Endothelial cell of umbilical vein (primary cell): ENCODE data around the gene SPRY4. TPM values are rescaled to one million over a fixed set of nuclear protein-coding genes. Genes with fewer than 3 reads are reported as not detected.

Experiments used
- BruUV-seq: library from RNA; stranded (reverse); fragments of 400-500 nt; replicated peaks from 2 replicates; lab custom pipeline; 2021; lab: Mats Ljungman, UMichigan
- CTCF ChIA-PET: fragments of 300-600, 350-600 bp; sonication (Branson Sonifier 250); formaldehyde crosslinking; loops from one replicate; lab custom pipeline; 2021; ENCODE audit warnings: antibody characterized with exemption, inconsistent platforms; lab: Charles Lee
- POLR2A ChIA-PET: fragments of 300-600, 350-600 bp; sonication (Branson Sonifier 250); formaldehyde crosslinking; loops from one replicate; lab custom pipeline; 2021; ENCODE audit warnings: antibody characterized with exemption, inconsistent platforms; lab: Charles Lee
- DNase-seq: peaks from one replicate; pipeline ENCODE4 v3.0.0-alpha.2; 2011; ENCODE audit warnings: low read depth, low spot score
- FAIRE-seq: peaks from 2 replicates; lab custom pipeline; 2011; peaks lifted over from hg19 to GRCh38; lab: Jason Lieb, UNC
- H2AFZ ChIP-seq: 2 replicates; pipeline ENCODE4 v1.6.0; 2012; ENCODE audit warnings: low read depth, low read length, control low read depth, inconsistent platforms
- H3K27ac ChIP-seq: 2 replicates; pipeline ENCODE4 v1.5.1; 2011; ENCODE audit warnings: low read depth, mild to moderate bottlenecking, control low read depth, low read length, moderate library complexity; ENCODE audit not compliant: insufficient read depth
- H3K27me3 ChIP-seq, 2 experiments: 2 replicates each; pipeline versions ENCODE4 v1.6.0 to v1.6.1; 2011; ENCODE audit warnings: low read length in 2 of 2, mixed read lengths in 1 of 2; ENCODE audit not compliant: control insufficient read depth in 2 of 2, insufficient read depth in 2 of 2
- H3K36me3 ChIP-seq, 2 experiments: 2 replicates in 1 of 2; 3 replicates in 1 of 2; pipeline ENCODE4 v1.5.1; 2011; ENCODE audit warnings: low read length in 2 of 2, mild to moderate bottlenecking in 1 of 2, moderate library complexity in 1 of 2; ENCODE audit not compliant: control insufficient read depth in 2 of 2, insufficient read depth in 2 of 2; ENCODE audit errors: extremely low read depth in 1 of 2
- H3K4me1 ChIP-seq: 3 replicates; pipeline ENCODE4 v1.5.1; 2011; ENCODE audit warnings: mild to moderate bottlenecking, low read length; ENCODE audit not compliant: control insufficient read depth, insufficient read depth; ENCODE audit errors: extremely low read depth
- H3K4me2 ChIP-seq: 2 replicates; pipeline ENCODE4 v1.6.1; 2011; ENCODE audit warnings: low read length, control low read depth, mixed read lengths; ENCODE audit not compliant: insufficient read depth
- H3K4me3 ChIP-seq, 3 experiments: fragments of 200-600 bp in 1 of 3; sonication (generic), shearing (Covaris generic) in 1 of 3; replicated peaks in 1 of 3; 2 replicates each; pipeline ENCODE4 v1.5.1; 2011 to 2016; ENCODE audit warnings: control low read depth in 3 of 3, low read length in 3 of 3, mild to moderate bottlenecking in 2 of 3, inconsistent platforms in 1 of 3, low read depth in 1 of 3, moderate library complexity in 1 of 3; ENCODE audit not compliant: insufficient read depth in 1 of 3
- H3K79me2 ChIP-seq: 2 replicates; pipeline ENCODE4 v1.6.0; 2012; ENCODE audit warnings: low read length, inconsistent platforms; ENCODE audit not compliant: control insufficient read depth, insufficient read depth
- H3K9ac ChIP-seq: replicated peaks from 2 replicates; pipeline ENCODE3; 2011; ENCODE audit warnings: low read length, control low read depth; ENCODE audit not compliant: insufficient read depth; ENCODE audit errors: extremely low read depth
- H3K9me1 ChIP-seq: replicated peaks from 3 replicates; pipeline ENCODE4 v1.6.0; 2011; ENCODE audit warnings: mild to moderate bottlenecking, low read length; ENCODE audit not compliant: control insufficient read depth, insufficient read depth; ENCODE audit errors: extremely low read depth
- H3K9me3 ChIP-seq: replicated peaks from 2 replicates; pipeline ENCODE4 v1.5.1; 2012; ENCODE audit warnings: low read length, inconsistent platforms; ENCODE audit not compliant: control insufficient read depth, insufficient read depth
- H4K20me1 ChIP-seq: replicated peaks from 2 replicates; pipeline ENCODE3; 2011; ENCODE audit warnings: mild to moderate bottlenecking, low read length; ENCODE audit not compliant: control insufficient read depth, insufficient read depth; ENCODE audit errors: extremely low read depth
- CTCF ChIP-seq, 2 donors: IDR thresholded peaks; 1 replicate in 1 of 2; 2 replicates in 1 of 2; pipeline ENCODE4 v1.5.1; 2011; ENCODE audit warnings: low read length in 2 of 2, mild to moderate bottlenecking in 2 of 2, moderate library complexity in 2 of 2, control low read depth in 1 of 2, inconsistent platforms in 1 of 2, low read depth in 1 of 2; ENCODE audit not compliant: insufficient read depth in 1 of 2; ENCODE audit errors: extremely low read depth in 1 of 2
- EZH2 ChIP-seq: IDR thresholded peaks from 2 replicates; pipeline ENCODE4 v1.6.1; 2012; ENCODE audit warnings: borderline replicate concordance, low read depth, mild to moderate bottlenecking, moderate library complexity, low read length, inconsistent platforms; ENCODE audit not compliant: severe bottlenecking
- GATA2 ChIP-seq: IDR thresholded peaks from 2 replicates; pipeline ENCODE4 v1.7.0; 2011; ENCODE audit warnings: low read depth, mild to moderate bottlenecking, moderate library complexity, mixed read lengths, low read length; ENCODE audit not compliant: insufficient read length, insufficient read depth
- JUN ChIP-seq: IDR thresholded peaks from 2 replicates; pipeline ENCODE4 v1.6.1; 2011; ENCODE audit warnings: borderline replicate concordance, low read depth; ENCODE audit not compliant: insufficient read length, insufficient read depth
- MYC ChIP-seq: IDR thresholded peaks from one replicate; pipeline ENCODE4 v1.6.1; 2011; ENCODE audit warnings: mild to moderate bottlenecking, low read depth, low read length
- POLR2A ChIP-seq: IDR thresholded peaks from 2 replicates; pipeline ENCODE4 v1.6.1; 2012; ENCODE audit warnings: low read depth, mild to moderate bottlenecking, control low read depth, low read length
- dilution Hi-C: fragments of 300-500 bp; cut with MboI; formaldehyde crosslinking; loops from one replicate; pipeline ENCODE4 v1.15.0; 2019; ENCODE audit warnings: low sequenced_read_pairs; ENCODE audit not compliant: extremely low pct_ligation_motif_present
- intact Hi-C: fragments of 100-400 bp; cut with micrococcal nuclease; formaldehyde crosslinking; loops from one replicate; pipeline ENCODE4 v1.10.0; 2022
- polyA plus RNA-seq, 4 experiments: library from polyadenylated mRNA; depleted of rRNA in 3 of 4; stranded (reverse) in 3 of 4; unstranded in 1 of 4; fragments of >200 nt; gene quantifications; 2 replicates each; pipeline versions ENCODE4 v1.2.1 to v1.2.3, GENCODE V29; 2011 to 2012; ENCODE audit warnings: missing spikeins in 1 of 4
- total RNA-seq: library from RNA; stranded (reverse); gene quantifications from 2 replicates; pipeline ENCODE4 v1.2.3, GENCODE V29; 2021
- TF ChIP-seq, protein P1 (sequence below): IDR thresholded peaks from 2 replicates; pipeline ENCODE4 v1.6.1; 2011; ENCODE audit not compliant: insufficient read depth, insufficient read length

SPRY4 gene
- total and polyA plus RNA-seq, 2 donors (not counting 3 experiments of a cell fraction or from before 2014, with no cell fraction given), result 9.3 to 33.9 TPM

DNA sequence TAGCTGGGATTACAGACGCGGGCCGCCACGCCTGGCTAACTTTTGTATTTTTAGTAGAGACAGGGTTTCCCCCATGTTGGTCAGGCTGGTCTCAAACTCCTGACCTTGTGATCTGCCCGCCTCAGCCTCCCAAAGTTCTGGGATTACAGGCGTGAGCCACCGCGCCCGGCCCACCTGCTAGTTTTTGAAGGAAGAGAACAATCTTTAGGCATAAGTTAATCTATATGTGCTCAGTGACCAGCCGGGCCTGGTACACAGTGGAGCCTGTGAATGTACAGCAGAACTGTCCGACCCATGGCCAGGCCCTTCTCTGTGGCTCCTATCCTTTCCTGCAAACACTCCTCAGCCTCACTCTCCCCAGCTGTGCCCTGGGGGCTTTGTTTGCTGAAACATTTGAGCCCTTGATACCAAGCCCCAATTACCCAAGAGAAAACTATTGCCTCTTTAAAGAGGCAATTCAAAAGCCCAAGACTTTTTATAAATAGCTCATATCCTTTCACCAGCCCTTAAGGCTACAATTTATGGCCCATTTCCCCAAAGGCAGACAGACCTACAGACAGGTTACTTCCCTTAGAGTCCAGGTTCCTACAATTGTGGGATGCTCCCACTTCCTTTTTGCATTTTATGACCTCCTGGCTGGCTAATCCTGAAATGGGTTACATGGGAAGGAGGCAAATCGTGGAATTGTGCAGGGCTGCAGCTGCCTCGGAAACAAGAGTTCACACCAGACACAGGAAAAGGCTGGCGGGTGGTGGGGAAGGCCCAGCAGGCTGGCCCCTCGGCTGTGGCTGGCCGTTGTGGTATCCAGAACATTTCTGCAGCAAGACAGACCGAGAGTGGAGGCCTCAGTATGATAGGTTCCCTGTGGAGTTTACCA is 37.5 kb downstream of the SPRY4 start:
- H3K36me3 ChIP-seq, result no peaks in the 10 kb centered on the region
- BruUV-seq, result no TSS peak

More for the DNA sequence above, 37.5 kb downstream of the SPRY4 start:
- ChIA-PET CTCF (interaction anchor here (1.0 to 1.5 kb wide), 3 partner anchors 9 to 262 kb away, joined by 4 to 5 read pairs (median 5); no protein-coding TSS in a partner anchor), POLR2A (interaction anchor here (0.6 to 1.2 kb wide), 2 partner anchors 9 to 35 kb away, joined by 3 read pairs; no protein-coding TSS in a partner anchor)
- H3K9ac ChIP-seq, result peak overlapping the region; percentile 19
- H3K79me2 ChIP-seq, result no peaks in the 10 kb centered on the region
- FAIRE-seq, result peak; percentile 90
- H4K20me1 ChIP-seq, result no peaks in the 10 kb centered on the region
- intact Hi-C loops (loop anchor here (1.0 to 2.0 kb wide), 6 partner anchors 10 to 135 kb away; no protein-coding TSS in a partner anchor), dilution Hi-C loops (no loop called here)
- H3K4me3 ChIP-seq, result no peak overlapping the region
- peak; percentile 79 for DNase-seq
- H3K27ac ChIP-seq, result peak overlapping the region; percentile 62
- no peaks in the 10 kb centered on the region for H3K9me1 ChIP-seq
- H3K9me3 ChIP-seq, result no peaks in the 10 kb centered on the region
- peak overlapping the region; percentile 24 for H2AFZ ChIP-seq
- TF ChIP-seq MYC (no peak), JUN (no peak), CTCF (IDR thresholded peaks at IDR 0.05; ENCODE audit: extremely low read depth in 1 of 2, insufficient read depth in 1 of 2, low read depth in 1 of 2, low read length in 2 of 2) (no peak), POLR2A (no peak), GATA2 (no peak), EZH2 (no peak)
- TF ChIP-seq, protein P1, sequence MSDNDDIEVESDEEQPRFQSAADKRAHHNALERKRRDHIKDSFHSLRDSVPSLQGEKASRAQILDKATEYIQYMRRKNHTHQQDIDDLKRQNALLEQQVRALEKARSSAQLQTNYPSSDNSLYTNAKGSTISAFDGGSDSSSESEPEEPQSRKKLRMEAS, result no peak
- H3K4me1 ChIP-seq, result peaks cover 34% of the 10 kb centered on the region
- peak overlapping the region; percentile 55 for H3K4me2 ChIP-seq
- no peaks in the 10 kb centered on the region for H3K27me3 ChIP-seq
